HL-60 (cell line): ENCODE measurements around the gene VARS1.

Source experiments
- DNase-seq, 2 experiments: peaks; one replicate each; pipeline ENCODE4 v3.0.0-alpha.2; 2010 to 2020; ENCODE audit warnings: low read depth in 1 of 2, low spot score in 1 of 2
- H3K27ac ChIP-seq: fragments of 250-450 bp; sonication (Bioruptor Pico); replicated peaks from 2 replicates; pipeline ENCODE4 v1.5.1; 2020; ENCODE audit warnings: mild to moderate bottlenecking, moderate library complexity
- H3K27me3 ChIP-seq: fragments of 250-450 bp; sonication (Bioruptor Pico); 2 replicates; pipeline ENCODE4 v1.5.1; 2021; ENCODE audit warnings: mild to moderate bottlenecking, moderate library complexity; ENCODE audit not compliant: insufficient read depth, poor library complexity, severe bottlenecking
- H3K4me3 ChIP-seq: replicated peaks from 2 replicates; pipeline ENCODE4 v1.5.1; 2011; ENCODE audit warnings: mild to moderate bottlenecking, control low read depth, low read length; ENCODE audit not compliant: insufficient read depth
- CTCF ChIP-seq: IDR thresholded peaks from one replicate; pipeline ENCODE4 v1.5.1; 2011; ENCODE audit warnings: low read length, control low read depth, inconsistent platforms; ENCODE audit not compliant: insufficient read depth
- GABPA ChIP-seq: IDR thresholded peaks from 2 replicates; pipeline ENCODE4 v1.6.1; 2012; ENCODE audit warnings: low read depth
- POLR2AphosphoS5 ChIP-seq: IDR thresholded peaks from 2 replicates; pipeline ENCODE4 v1.6.1; 2012; ENCODE audit warnings: low read depth
- REST ChIP-seq: IDR thresholded peaks from 2 replicates; pipeline ENCODE4 v1.6.1; 2012; ENCODE audit warnings: low read depth; ENCODE audit not compliant: insufficient replicate concordance
- SPI1 ChIP-seq: IDR thresholded peaks from 2 replicates; pipeline ENCODE4 v1.6.1; 2012; ENCODE audit warnings: low read depth, mild to moderate bottlenecking, borderline replicate concordance

Gene VARS1

GRCh38 chr6:31770860-31771259 lies 24.7 kb downstream of the VARS1 start:
- TF ChIP-seq REST, result no peak
- no peak for TF ChIP-seq POLR2AphosphoS5
- no peak for DNase-seq
- Histone ChIP-seq H3K27me3 (no peaks in the 10 kb centered on the region), H3K4me3 (no peak overlapping the region), H3K27ac (no peak overlapping the region)

GRCh38 chr6:31769684-31770371 lies 25.7 kb downstream of the VARS1 start:
- TF ChIP-seq POLR2AphosphoS5, result no peak
- TF ChIP-seq CTCF, result peak; percentile 93
- Histone ChIP-seq H3K27me3 (no peaks in the 10 kb centered on the region), H3K4me3 (no peak overlapping the region), H3K27ac (no peak overlapping the region)
- peak; percentile 73 to 90 for DNase-seq

- H3K4me3 ChIP-seq, result no peak overlapping the region
- DNase-seq, result peak; percentile 14 to 45
- H3K27ac ChIP-seq, result peak overlapping the region; percentile 41
- H3K27me3 ChIP-seq, result no peaks in the 10 kb centered on the region
- no peak for TF ChIP-seq REST
- no peak for TF ChIP-seq CTCF
- no peak for TF ChIP-seq POLR2AphosphoS5
- TF ChIP-seq GABPA, result no peak
- TF ChIP-seq SPI1, result peak; percentile 57; the same call in 1 of the 2 replicates
Measured at GRCh38 chr6:31768363-31769257, 26.9 kb downstream of the VARS1 start.

- Histone ChIP-seq H3K4me3 (no peak overlapping the region), H3K27me3 (no peaks in the 10 kb centered on the region), H3K27ac (no peak overlapping the region)
- no peak for DNase-seq
- no peak for TF ChIP-seq GABPA
- no peak for TF ChIP-seq REST
- TF ChIP-seq CTCF, result no peak
- TF ChIP-seq SPI1, result no peak
- no peak for TF ChIP-seq POLR2AphosphoS5
Measured at GRCh38 chr6:31767096-31767645, 28.4 kb downstream of the VARS1 start.
